PFSK-1 (cell line): Measurements from ENCODE around the gene ALOX12.

ENCODE experiments used
- FOXP2 ChIP-seq: optimal IDR thresholded peaks from 2 replicates; pipeline ENCODE3; 2011; ENCODE audit warnings: borderline replicate concordance, control low read depth, inconsistent platforms; ENCODE audit not compliant: insufficient read depth; ENCODE audit errors: extremely low read length, extremely low read depth
- POLR2AphosphoS5 ChIP-seq: IDR thresholded peaks from 2 replicates; pipeline ENCODE4 v1.6.1; 2012; ENCODE audit warnings: low read depth, mild to moderate bottlenecking, control low read depth, low read length, moderate library complexity
- SIN3A ChIP-seq: IDR thresholded peaks from 2 replicates; pipeline ENCODE4 v1.6.1; 2012; ENCODE audit warnings: mild to moderate bottlenecking, low read length, moderate library complexity, borderline replicate concordance; ENCODE audit not compliant: insufficient read depth
- TAF1 ChIP-seq: IDR thresholded peaks from 2 replicates; pipeline ENCODE4 v1.6.1; 2012; ENCODE audit warnings: low read length, control low read depth, borderline replicate concordance; ENCODE audit not compliant: insufficient read depth
- TF ChIP-seq, protein P1 (sequence below), 2 experiments: IDR thresholded peaks; 2 replicates each; pipeline versions ENCODE4 v1.6.1 to v1.8.0; 2011 to 2012; ENCODE audit warnings: low read depth in 2 of 2, low read length in 2 of 2, control low read depth in 1 of 2, inconsistent platforms in 1 of 2, mild to moderate bottlenecking in 1 of 2, moderate library complexity in 1 of 2; ENCODE audit not compliant: insufficient read depth in 1 of 2

ALOX12 gene

DNA sequence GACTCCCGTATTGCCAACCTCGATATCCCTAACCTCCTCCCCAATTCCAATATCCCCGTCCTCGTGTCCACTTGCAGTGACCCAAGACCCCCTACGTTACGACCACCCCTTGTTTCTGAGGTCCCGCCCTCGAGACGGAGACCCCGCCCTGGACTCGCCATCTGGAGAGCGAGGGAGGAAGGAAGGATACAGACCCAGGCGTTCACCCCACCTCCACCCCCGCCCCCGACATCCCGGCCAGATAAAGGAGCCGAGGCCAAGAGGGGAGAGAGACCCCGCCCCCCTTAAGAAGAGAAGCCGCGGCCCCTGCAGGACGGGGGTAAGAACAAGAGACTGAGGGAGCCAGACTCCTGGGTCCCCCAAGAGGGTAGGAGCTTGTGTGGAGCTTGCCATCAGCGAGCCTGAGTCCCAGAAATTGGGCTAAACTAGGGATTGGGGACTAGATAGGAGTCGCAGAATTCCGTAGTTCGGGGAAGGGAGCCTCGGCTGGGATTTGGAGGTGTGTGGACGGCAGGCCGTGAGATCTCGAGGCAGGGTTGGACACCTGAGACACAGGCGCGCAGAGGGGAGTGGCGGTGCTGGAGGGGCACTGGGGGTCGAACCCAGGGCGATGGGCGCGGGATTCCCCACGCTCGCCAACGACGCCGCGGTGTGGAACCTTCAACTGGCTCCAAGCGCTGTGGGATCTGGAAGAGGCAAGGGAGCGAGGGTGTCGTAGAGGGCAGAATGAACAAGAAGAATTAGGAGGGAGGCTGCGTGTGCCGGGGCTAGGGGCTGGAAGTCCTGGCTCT, 27.1 kb downstream of the ALOX12 start, which contains the start of gene BCL6B:
Gene BCL6B, plus strand, starts transcription at position 270 of the 791 bp plus-strand sequence. CDS start 622 bp downstream, outside the sequence.
- TF ChIP-seq, protein P1, sequence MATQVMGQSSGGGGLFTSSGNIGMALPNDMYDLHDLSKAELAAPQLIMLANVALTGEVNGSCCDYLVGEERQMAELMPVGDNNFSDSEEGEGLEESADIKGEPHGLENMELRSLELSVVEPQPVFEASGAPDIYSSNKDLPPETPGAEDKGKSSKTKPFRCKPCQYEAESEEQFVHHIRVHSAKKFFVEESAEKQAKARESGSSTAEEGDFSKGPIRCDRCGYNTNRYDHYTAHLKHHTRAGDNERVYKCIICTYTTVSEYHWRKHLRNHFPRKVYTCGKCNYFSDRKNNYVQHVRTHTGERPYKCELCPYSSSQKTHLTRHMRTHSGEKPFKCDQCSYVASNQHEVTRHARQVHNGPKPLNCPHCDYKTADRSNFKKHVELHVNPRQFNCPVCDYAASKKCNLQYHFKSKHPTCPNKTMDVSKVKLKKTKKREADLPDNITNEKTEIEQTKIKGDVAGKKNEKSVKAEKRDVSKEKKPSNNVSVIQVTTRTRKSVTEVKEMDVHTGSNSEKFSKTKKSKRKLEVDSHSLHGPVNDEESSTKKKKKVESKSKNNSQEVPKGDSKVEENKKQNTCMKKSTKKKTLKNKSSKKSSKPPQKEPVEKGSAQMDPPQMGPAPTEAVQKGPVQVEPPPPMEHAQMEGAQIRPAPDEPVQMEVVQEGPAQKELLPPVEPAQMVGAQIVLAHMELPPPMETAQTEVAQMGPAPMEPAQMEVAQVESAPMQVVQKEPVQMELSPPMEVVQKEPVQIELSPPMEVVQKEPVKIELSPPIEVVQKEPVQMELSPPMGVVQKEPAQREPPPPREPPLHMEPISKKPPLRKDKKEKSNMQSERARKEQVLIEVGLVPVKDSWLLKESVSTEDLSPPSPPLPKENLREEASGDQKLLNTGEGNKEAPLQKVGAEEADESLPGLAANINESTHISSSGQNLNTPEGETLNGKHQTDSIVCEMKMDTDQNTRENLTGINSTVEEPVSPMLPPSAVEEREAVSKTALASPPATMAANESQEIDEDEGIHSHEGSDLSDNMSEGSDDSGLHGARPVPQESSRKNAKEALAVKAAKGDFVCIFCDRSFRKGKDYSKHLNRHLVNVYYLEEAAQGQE (IDR thresholded peaks at IDR 0.05; ENCODE audit: insufficient read depth in 1 of 2, low read depth in 2 of 2, low read length in 2 of 2) = no peak
- TF ChIP-seq POLR2AphosphoS5 (no peak), FOXP2 (no peak), TAF1 (no peak), SIN3A (no peak)

DNA sequence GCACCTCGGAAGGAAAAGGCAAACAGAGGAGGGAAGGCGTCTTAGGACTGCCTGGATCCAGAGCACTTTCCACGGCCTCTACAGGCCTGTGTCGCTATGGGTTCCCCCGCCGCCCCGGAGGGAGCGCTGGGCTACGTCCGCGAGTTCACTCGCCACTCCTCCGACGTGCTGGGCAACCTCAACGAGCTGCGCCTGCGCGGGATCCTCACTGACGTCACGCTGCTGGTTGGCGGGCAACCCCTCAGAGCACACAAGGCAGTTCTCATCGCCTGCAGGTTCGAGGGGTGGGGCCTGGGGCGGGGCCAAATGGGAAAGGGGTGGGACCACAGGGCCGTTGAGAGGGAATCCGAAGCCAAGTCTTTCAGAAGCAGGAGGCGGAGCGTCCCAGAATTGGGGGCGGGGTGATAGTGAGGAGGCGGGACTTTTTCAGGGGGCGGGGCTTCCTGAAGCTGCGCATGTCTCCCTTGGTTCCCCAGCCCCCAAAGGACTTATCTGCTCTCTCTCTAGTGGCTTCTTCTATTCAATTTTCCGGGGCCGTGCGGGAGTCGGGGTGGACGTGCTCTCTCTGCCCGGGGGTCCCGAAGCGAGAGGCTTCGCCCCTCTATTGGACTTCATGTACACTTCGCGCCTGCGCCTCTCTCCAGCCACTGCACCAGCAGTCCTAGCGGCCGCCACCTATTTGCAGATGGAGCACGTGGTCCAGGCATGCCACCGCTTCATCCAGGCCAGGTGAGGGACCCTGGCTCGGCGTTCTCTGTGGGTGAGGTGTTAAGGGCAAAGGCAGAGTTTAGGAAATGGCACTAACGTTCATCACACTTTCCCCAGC, 27.9 kb downstream of the ALOX12 start:
- TF ChIP-seq POLR2AphosphoS5 (no peak), SIN3A (no peak), TAF1 (no peak), FOXP2 (no peak)
- TF ChIP-seq, protein P1 (IDR thresholded peaks at IDR 0.05; ENCODE audit: insufficient read depth in 1 of 2, low read depth in 2 of 2, low read length in 2 of 2) = no peak

DNA sequence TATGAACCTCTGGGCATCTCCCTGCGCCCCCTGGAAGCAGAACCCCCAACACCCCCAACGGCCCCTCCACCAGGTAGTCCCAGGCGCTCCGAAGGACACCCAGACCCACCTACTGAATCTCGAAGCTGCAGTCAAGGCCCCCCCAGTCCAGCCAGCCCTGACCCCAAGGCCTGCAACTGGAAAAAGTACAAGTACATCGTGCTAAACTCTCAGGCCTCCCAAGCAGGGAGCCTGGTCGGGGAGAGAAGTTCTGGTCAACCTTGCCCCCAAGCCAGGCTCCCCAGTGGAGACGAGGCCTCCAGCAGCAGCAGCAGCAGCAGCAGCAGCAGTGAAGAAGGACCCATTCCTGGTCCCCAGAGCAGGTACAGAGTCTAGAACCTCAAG, 28.5 kb downstream of the ALOX12 start:
- no peak for TF ChIP-seq SIN3A
- TF ChIP-seq TAF1 = no peak
- TF ChIP-seq, protein P1 (IDR thresholded peaks at IDR 0.05; ENCODE audit: insufficient read depth in 1 of 2, low read depth in 2 of 2, low read length in 2 of 2) = no peak
- no peak for TF ChIP-seq POLR2AphosphoS5
- TF ChIP-seq FOXP2 = no peak

DNA sequence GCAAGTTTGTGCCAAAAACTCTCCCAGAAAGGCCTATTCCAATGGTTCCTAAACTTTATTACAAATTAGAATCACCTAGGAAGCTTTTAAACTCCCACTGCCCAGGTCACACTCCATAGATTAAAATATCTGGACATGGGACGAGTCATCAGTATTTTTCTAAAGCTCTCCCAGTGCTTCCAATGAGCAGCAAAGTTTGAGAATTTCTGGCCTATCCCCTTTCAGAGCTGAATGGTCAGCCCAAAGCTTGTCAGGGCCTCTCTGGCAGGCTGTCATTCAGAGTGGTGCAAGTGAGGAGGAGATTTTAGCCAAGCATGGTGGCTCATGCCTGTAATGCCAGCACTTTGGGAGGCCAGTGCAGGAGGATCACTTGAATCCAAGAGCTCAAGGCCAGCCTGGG, 29.4 kb downstream of the ALOX12 start:
- no peak for TF ChIP-seq TAF1
- no peak for TF ChIP-seq POLR2AphosphoS5
- TF ChIP-seq FOXP2 = no peak
- TF ChIP-seq, protein P1 (IDR thresholded peaks at IDR 0.05; ENCODE audit: insufficient read depth in 1 of 2, low read depth in 2 of 2, low read length in 2 of 2) = no peak
- no peak for TF ChIP-seq SIN3A
